ENCODE results near the gene PPP2R5C. TPM values are rescaled to one million over a fixed set of nuclear protein-coding genes. Genes with fewer than 3 reads are reported as not detected.

PPP2R5C gene
- total RNA-seq, 1 experiment from 2014 or later = 96.1 TPM

DNA sequence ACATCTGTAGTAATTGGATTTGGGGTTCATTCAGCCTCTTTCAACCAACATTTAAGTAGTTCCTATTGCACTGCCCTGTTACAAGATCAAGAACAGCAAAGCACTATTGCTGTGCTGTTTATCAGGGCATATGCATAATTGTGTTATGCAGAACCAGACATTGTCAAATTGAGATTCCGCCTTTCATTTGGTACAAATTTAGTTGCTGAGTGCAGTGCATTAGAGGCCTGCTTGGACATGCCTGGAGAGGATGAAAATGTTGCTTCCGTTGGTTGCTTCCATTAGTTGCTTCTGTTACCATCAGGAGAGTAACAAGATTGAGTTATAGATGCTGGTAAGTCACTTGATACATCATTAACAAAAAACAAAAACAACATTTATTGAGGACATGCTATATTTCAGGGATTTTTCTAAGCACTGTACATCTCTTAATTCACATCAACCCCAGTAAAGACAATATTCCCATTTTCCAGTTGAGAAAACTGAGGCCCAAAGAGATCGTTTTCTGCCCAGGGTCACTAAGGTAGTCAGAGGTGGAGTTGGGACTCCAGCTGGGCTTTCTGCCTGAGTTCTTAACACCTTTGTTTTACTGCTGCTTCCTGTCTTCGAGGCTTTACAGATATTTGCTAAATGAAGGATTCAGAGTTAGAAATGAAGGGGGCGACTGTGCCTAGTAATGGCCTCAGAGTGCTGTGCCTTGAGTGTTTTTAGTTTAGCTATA is 79.3 kb downstream of the PPP2R5C start:
- Histone ChIP-seq H3K9ac (ENCODE audit: low read length) (no peak overlapping the region), H3K4me3 (ENCODE audit: low read length) (no peak overlapping the region), H3K9me3 (ENCODE audit: low read length) (no peaks in the 10 kb centered on the region), H3K27me3 (ENCODE audit: low read length) (no peaks in the 10 kb centered on the region), H4K20me1 (ENCODE audit: low read length) (peaks cover 1% of the 10 kb centered on the region; the same call in 1 of the 2 replicates), H3K79me2 (ENCODE audit: low read length) (peaks cover 30% of the 10 kb centered on the region), H3K4me2 (ENCODE audit: low read length) (no peak overlapping the region), H3K9me2 (replicated peaks; ENCODE audit: low read length) (no peaks in the 10 kb centered on the region), H2AFZ (ENCODE audit: low read length) (no peak overlapping the region), H3K27ac (ENCODE audit: low read length) (no peak overlapping the region), H3K4me1 (ENCODE audit: insufficient read depth, low read length) (peaks cover 2% of the 10 kb centered on the region; the same call in 1 of the 2 replicates), H3F3A (ENCODE audit: low read length, unreplicated experiment) (no peaks in the 10 kb centered on the region), H3K36me3 (ENCODE audit: low read depth, low read length) (0 out of 2 replicates have a peak, but pooled peaks cover 3% of the 10 kb centered on the region)
- BruUV-seq (replicated peaks) = no TSS peak
- DNase-seq (no peak), ATAC-seq (no peak)
- intact Hi-C loops (cut with micrococcal nuclease) = loop anchor here (5.0 kb wide), 1 partner anchor 69 kb away; no protein-coding TSS in a partner anchor
- CTCF ChIA-PET = interaction anchor here (1.1 kb wide), 1 partner anchor 70 kb away, joined by 3 read pairs; no protein-coding TSS in a partner anchor
- TF ChIP-seq, protein P1, sequence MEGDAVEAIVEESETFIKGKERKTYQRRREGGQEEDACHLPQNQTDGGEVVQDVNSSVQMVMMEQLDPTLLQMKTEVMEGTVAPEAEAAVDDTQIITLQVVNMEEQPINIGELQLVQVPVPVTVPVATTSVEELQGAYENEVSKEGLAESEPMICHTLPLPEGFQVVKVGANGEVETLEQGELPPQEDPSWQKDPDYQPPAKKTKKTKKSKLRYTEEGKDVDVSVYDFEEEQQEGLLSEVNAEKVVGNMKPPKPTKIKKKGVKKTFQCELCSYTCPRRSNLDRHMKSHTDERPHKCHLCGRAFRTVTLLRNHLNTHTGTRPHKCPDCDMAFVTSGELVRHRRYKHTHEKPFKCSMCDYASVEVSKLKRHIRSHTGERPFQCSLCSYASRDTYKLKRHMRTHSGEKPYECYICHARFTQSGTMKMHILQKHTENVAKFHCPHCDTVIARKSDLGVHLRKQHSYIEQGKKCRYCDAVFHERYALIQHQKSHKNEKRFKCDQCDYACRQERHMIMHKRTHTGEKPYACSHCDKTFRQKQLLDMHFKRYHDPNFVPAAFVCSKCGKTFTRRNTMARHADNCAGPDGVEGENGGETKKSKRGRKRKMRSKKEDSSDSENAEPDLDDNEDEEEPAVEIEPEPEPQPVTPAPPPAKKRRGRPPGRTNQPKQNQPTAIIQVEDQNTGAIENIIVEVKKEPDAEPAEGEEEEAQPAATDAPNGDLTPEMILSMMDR (conservative IDR thresholded peaks at IDR 0.05; ENCODE audit: low read depth, low read length) = no peak
- no peak for TF ChIP-seq EZH2 (IDR thresholded peaks at IDR 0.05; ENCODE audit: low read length, unreplicated experiment)
- TF ChIP-seq EZH2phosphoT487 (IDR thresholded peaks at IDR 0.05; ENCODE audit: borderline replicate concordance, low read length) = no peak
- POLR2A ChIA-PET (ENCODE audit: unreplicated experiment) = no interaction called here

DNA sequence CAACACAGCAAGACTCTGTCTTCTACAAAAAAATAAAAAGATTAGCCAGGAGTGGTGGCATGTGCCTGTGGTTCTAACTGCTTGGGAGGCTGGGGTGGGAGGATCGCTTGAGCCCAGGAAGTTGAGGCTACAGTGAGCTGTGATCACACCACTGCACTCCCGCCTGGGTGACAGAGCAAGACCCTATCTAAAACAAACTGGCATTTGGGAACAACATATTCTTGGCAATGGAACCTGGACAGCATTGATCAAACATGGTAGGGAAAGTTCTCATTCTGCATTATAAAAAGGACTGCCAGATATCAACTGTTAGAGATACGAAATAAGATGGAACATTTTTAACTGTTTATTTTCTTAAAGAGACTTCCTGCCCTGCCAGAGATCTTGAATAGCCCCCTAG is 81.5 kb downstream of the PPP2R5C start:
- no peak overlapping the region for H3K4me2 ChIP-seq (ENCODE audit: low read length)
- ChIA-PET CTCF (interaction anchor here (0.6 kb wide), 1 partner anchor 72 kb away, joined by 3 read pairs; no protein-coding TSS in a partner anchor), POLR2A (ENCODE audit: unreplicated experiment) (no interaction called here)
- DNase-seq (no peak), ATAC-seq (no peak)
- H3K27ac ChIP-seq (ENCODE audit: low read length) = no peak overlapping the region
- intact Hi-C loops (cut with micrococcal nuclease) = loop anchor here (5.0 kb wide), 1 partner anchor 71 kb away; no protein-coding TSS in a partner anchor
- no peaks in the 10 kb centered on the region for H3K9me3 ChIP-seq (ENCODE audit: low read length)
- H4K20me1 ChIP-seq (ENCODE audit: low read length) = no peaks in the 10 kb centered on the region
- 0 out of 2 replicates have a peak, but pooled peaks cover 3% of the 10 kb centered on the region for H3K36me3 ChIP-seq (ENCODE audit: low read depth, low read length)
- H3K27me3 ChIP-seq (ENCODE audit: low read length) = no peaks in the 10 kb centered on the region
- no peak for TF ChIP-seq EZH2 (IDR thresholded peaks at IDR 0.05; ENCODE audit: low read length, unreplicated experiment)
- TF ChIP-seq, protein P1 (conservative IDR thresholded peaks at IDR 0.05; ENCODE audit: low read depth, low read length) = no peak
- TF ChIP-seq EZH2phosphoT487 (IDR thresholded peaks at IDR 0.05; ENCODE audit: borderline replicate concordance, low read length) = no peak
- no peaks in the 10 kb centered on the region for H3K9me2 ChIP-seq (replicated peaks; ENCODE audit: low read length)
- BruUV-seq (replicated peaks) = no TSS peak
- peaks cover 22% of the 10 kb centered on the region for H3K79me2 ChIP-seq (ENCODE audit: low read length)
- H3K4me1 ChIP-seq (ENCODE audit: insufficient read depth, low read length) = no peaks in the 10 kb centered on the region
- no peak overlapping the region for H2AFZ ChIP-seq (ENCODE audit: low read length)
- H3F3A ChIP-seq (ENCODE audit: low read length, unreplicated experiment) = no peaks in the 10 kb centered on the region
- no peak overlapping the region for H3K4me3 ChIP-seq (ENCODE audit: low read length)
- no peak overlapping the region for H3K9ac ChIP-seq (ENCODE audit: low read length)

DNA sequence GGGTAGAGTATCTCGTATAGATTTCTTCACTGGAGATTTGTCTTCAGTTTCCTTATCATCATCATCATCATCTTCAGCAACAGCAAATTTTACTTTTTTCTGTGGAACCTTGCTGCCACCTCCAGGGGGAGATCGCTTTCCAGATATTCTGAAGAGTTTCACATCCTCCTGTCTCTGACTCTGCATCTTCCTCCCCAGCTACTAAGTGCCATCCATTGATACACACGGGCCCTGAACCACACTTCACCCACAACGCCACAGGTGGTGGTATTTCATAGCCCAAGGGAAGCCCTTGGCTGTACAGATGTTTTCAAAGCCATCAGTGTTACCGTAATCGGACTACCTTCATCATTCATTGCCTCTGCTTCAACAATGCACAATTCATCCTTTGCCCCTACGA is 82.2 kb downstream of the PPP2R5C start:
- Histone ChIP-seq H3K4me1 (ENCODE audit: insufficient read depth, low read length) (no peaks in the 10 kb centered on the region), H3K4me2 (ENCODE audit: low read length) (no peak overlapping the region), H3K9me2 (replicated peaks; ENCODE audit: low read length) (no peaks in the 10 kb centered on the region), H3K27me3 (ENCODE audit: low read length) (no peaks in the 10 kb centered on the region), H3K79me2 (ENCODE audit: low read length) (peaks cover 25% of the 10 kb centered on the region), H4K20me1 (ENCODE audit: low read length) (no peaks in the 10 kb centered on the region), H3K4me3 (ENCODE audit: low read length) (no peak overlapping the region), H3K36me3 (ENCODE audit: low read depth, low read length) (0 out of 2 replicates have a peak, but pooled peaks cover 3% of the 10 kb centered on the region), H3F3A (ENCODE audit: low read length, unreplicated experiment) (no peaks in the 10 kb centered on the region), H3K9me3 (ENCODE audit: low read length) (no peaks in the 10 kb centered on the region), H3K9ac (ENCODE audit: low read length) (no peak overlapping the region), H2AFZ (ENCODE audit: low read length) (no peak overlapping the region), H3K27ac (ENCODE audit: low read length) (no peak overlapping the region)
- 0 out of 2 replicates have a peak, but pooled peaks have one; percentile 20 for ATAC-seq
- intact Hi-C loops (cut with micrococcal nuclease) = loop anchor here (5.0 kb wide), 1 partner anchor 71 kb away; no protein-coding TSS in a partner anchor
- TF ChIP-seq EZH2 (IDR thresholded peaks at IDR 0.05; ENCODE audit: low read length, unreplicated experiment) = no peak
- TF ChIP-seq, protein P1 (conservative IDR thresholded peaks at IDR 0.05; ENCODE audit: low read depth, low read length) = peak; percentile 63
- ChIA-PET CTCF (interaction anchor here (0.6 kb wide), 1 partner anchor 72 kb away, joined by 3 read pairs; no protein-coding TSS in a partner anchor), POLR2A (ENCODE audit: unreplicated experiment) (no interaction called here)
- DNase-seq = peak; percentile 21
- BruUV-seq (replicated peaks) = no TSS peak
